HG03354 (cell line): ENCODE results near the gene LIN54.
"Not testable (repeated sequence)": the region's sequence is repeated elsewhere in the genome, so short reads cannot be mapped to it uniquely, and the experiment has no call there.

Experiments used
- ATAC-seq: cut with Tn5 transposase; IDR thresholded peaks from one replicate; pipeline ENCODE4 v1.9.1; 2021; ENCODE audit warnings: mild to moderate bottlenecking; ENCODE audit not compliant: unreplicated experiment, poor library complexity, severe bottlenecking

Gene LIN54

GRCh38 chr4:83010522-83011318 is at the start of gene LIN54:
Gene LIN54 (minus strand): TSS chr4:83010823. CDS start chr4:82984844, 25,979 bp downstream.
- peak; percentile 50 for ATAC-seq

GRCh38 chr4:83054928-83055327 is 44.3 kb upstream of the LIN54 start:
- no peak for ATAC-seq

- ATAC-seq, result not testable (repeated sequence)
These were observed 38.2 kb upstream of the LIN54 start for GRCh38 chr4:83048781-83049180.

GRCh38 chr4:83046693-83047473 is 36.3 kb upstream of the LIN54 start:
- ATAC-seq, result no peak

- ATAC-seq, result no peak
These were observed 33.3 kb upstream of the LIN54 start for GRCh38 chr4:83043801-83044407.

- not testable (repeated sequence) for ATAC-seq
These were observed 32.5 kb upstream of the LIN54 start for GRCh38 chr4:83043157-83043556.

- ATAC-seq, result no peak
These were observed 29.6 kb upstream of the LIN54 start for GRCh38 chr4:83040269-83040668.

- ATAC-seq, result no peak
These were observed 26.5 kb upstream of the LIN54 start for GRCh38 chr4:83036991-83037665.

- ATAC-seq, result peak; percentile 99
These were observed 24.2 kb upstream of the LIN54 start, which contains the start of gene COPS4 for GRCh38 chr4:83034630-83035494. Gene COPS4 (plus strand): TSS chr4:83035183. CDS start chr4:83035225, 42 bp downstream.

GRCh38 chr4:83029688-83030087 is 19.1 kb upstream of the LIN54 start:
- no peak for ATAC-seq

GRCh38 chr4:83028976-83029375 is 18.4 kb upstream of the LIN54 start:
- no peak for ATAC-seq

GRCh38 chr4:83025563-83025962 is 14.9 kb upstream of the LIN54 start:
- ATAC-seq, result no peak

- no peak for ATAC-seq
These were observed 13.6 kb upstream of the LIN54 start for GRCh38 chr4:83024233-83024632.

- not testable (repeated sequence) for ATAC-seq
These were observed 13.0 kb upstream of the LIN54 start for GRCh38 chr4:83023599-83023998.

- no peak for ATAC-seq
These were observed 12.3 kb upstream of the LIN54 start for GRCh38 chr4:83022724-83023450.

- peak; percentile 61 for ATAC-seq
These were observed 9.3 kb upstream of the LIN54 start for GRCh38 chr4:83019794-83020494.

- no peak for ATAC-seq
These were observed 3.3 kb upstream of the LIN54 start for GRCh38 chr4:83013902-83014301.

- ATAC-seq, result no peak
These were observed 2.8 kb upstream of the LIN54 start for GRCh38 chr4:83013420-83013867.
